ENCODE data around the gene ARHGAP19.

The ARHGAP19 gene

GRCh38 chr10:97292097-97292861 lies at the start of gene ARHGAP19:
ARHGAP19 (minus strand) TSS chr10:97292637; CDS start chr10:97292627, 10 bp downstream.
- DNase-seq (ENCODE audit: low spot score), result peak; percentile 94

- DNase-seq (ENCODE audit: low spot score), result no peak
Measured at GRCh38 chr10:97341416-97341815, 49.0 kb upstream of the ARHGAP19 start.

- DNase-seq (ENCODE audit: low spot score), result no peak
Measured at GRCh38 chr10:97338041-97338440, 45.6 kb upstream of the ARHGAP19 start.

GRCh38 chr10:97336942-97337831 lies 44.8 kb upstream of the ARHGAP19 start:
- no peak for DNase-seq (ENCODE audit: low spot score)

- DNase-seq (ENCODE audit: low spot score), result no peak
Measured at GRCh38 chr10:97336446-97336845, 44.0 kb upstream of the ARHGAP19 start.

GRCh38 chr10:97336006-97336405 lies 43.6 kb upstream of the ARHGAP19 start:
- no peak for DNase-seq (ENCODE audit: low spot score)

- no peak for DNase-seq (ENCODE audit: low spot score)
Measured at GRCh38 chr10:97335188-97335619, 42.8 kb upstream of the ARHGAP19 start.

GRCh38 chr10:97334370-97335175 lies 42.1 kb upstream of the ARHGAP19 start, which contains the start of gene FRAT2:
FRAT2 (minus strand) TSS chr10:97334729; CDS start chr10:97334572, 157 bp downstream.
- DNase-seq (ENCODE audit: low spot score), result peak; percentile 84

- no peak for DNase-seq (ENCODE audit: low spot score)
Measured at GRCh38 chr10:97333601-97334369, 41.3 kb upstream of the ARHGAP19 start.

- DNase-seq (ENCODE audit: low spot score), result no peak
Measured at GRCh38 chr10:97333351-97333600, 40.8 kb upstream of the ARHGAP19 start.

- peak; percentile 63 for DNase-seq (ENCODE audit: low spot score)
Measured at GRCh38 chr10:97332591-97333350, 40.3 kb upstream of the ARHGAP19 start.

- no peak for DNase-seq (ENCODE audit: low spot score)
Measured at GRCh38 chr10:97331153-97331703, 38.8 kb upstream of the ARHGAP19 start.

- no peak for DNase-seq (ENCODE audit: low spot score)
Measured at GRCh38 chr10:97329766-97330165, 37.3 kb upstream of the ARHGAP19 start.

- DNase-seq (ENCODE audit: low spot score), result no peak
Measured at GRCh38 chr10:97328646-97329453, 36.4 kb upstream of the ARHGAP19 start.

- DNase-seq (ENCODE audit: low spot score), result no peak
Measured at GRCh38 chr10:97327348-97328294, 35.2 kb upstream of the ARHGAP19 start.

GRCh38 chr10:97325754-97326153 lies 33.3 kb upstream of the ARHGAP19 start:
- no peak for DNase-seq (ENCODE audit: low spot score)

GRCh38 chr10:97323501-97323900 lies 31.1 kb upstream of the ARHGAP19 start:
- no peak for DNase-seq (ENCODE audit: low spot score)

GRCh38 chr10:97321804-97322190 lies 29.4 kb upstream of the ARHGAP19 start:
- DNase-seq (ENCODE audit: low spot score), result no peak

Measured in COLO829 (cell line).